Cerebellar nuclear complex (tissue), 1 donor: ENCODE results near the gene BBS2.

ENCODE experiments used
- DNase-seq, 2 experiments: peaks; one replicate each; lab custom pipeline; 2025; lab: John Stamatoyannopoulos, UW

BBS2 gene

DNA sequence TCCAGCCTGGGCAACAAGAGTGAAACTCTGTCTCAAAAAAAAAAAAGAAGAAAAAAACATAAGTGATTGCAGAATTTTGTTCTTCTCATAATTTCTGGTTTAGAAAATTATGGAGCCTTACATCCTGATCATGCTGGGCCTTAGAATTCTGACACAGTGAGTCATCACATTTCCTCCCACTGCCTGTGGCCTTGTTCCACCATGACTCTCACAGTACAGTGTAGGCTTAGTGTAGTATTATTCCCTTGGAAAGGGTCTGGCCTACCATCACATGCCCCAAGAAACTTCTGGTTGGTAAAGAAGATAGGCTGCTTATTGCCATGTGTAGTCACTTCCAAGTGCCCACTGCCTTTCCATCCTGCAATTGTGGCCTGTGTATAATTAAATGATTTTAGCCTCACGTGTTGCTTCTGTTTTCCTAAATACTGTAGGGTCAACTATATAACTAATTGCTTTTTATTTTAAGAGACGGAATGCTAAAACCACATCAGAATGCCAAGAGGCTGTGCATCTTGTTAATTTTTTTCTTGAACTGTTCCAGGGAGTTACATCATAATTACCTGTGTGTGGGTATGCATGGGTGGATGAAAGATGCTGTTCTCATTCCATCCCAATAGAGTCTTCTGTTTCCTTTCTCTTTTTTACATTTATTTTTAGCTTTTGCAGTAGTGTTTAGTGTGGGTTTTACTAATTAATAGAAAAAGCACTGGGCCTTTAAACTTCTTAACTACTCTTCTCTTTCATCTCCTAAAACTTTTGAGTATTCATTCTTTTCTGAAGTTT is 42.5 kb downstream of the BBS2 start:
- DNase-seq = no peak

GRCh38 chr16:56475201-56475600 is 44.6 kb downstream of the BBS2 start:
- no peak for DNase-seq

DNA sequence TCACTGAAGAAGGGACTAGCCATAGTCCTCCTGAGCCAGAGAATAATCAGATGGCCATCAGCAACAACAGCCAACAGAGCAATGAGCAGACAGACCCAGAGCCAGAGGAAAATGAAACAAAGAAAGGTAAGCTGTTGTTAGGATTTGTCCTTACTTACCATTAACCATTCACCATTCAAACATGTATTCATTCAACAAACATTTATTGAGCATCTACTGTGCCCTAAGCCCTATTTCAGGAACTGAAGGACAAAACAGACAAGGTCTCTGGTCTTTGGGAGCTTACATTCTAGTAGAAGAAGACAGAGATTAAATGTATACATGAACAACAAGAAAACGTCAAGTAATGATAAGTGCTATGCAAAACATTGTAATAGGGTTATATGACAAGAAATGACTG is 49.2 kb downstream of the BBS2 start:
- no peak for DNase-seq

- DNase-seq = no peak
Measured at GRCh38 chr16:56470232-56470631, 49.6 kb downstream of the BBS2 start.

DNA sequence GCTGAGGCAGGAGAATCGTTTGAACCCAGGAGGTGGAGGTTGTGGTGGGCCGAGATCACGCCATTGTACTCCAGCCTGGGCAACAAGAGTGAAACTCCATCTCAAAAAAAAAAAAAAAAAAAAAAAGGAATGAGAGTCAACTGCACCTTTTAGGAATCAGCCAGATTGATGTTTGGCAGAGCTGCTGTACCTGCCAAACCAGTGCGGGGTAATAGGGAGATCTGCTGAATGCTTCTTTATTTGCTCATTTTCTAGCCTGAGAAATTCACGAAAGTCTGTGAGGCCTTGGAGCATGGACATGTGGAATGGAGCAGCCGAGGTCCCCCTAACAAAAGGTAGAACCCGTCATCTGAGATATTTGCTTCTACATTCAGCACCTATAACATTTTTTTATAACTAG is 50.1 kb downstream of the BBS2 start:
- no peak for DNase-seq

GRCh38 chr16:56468800-56469199 is 51.0 kb downstream of the BBS2 start:
- DNase-seq = no peak

DNA sequence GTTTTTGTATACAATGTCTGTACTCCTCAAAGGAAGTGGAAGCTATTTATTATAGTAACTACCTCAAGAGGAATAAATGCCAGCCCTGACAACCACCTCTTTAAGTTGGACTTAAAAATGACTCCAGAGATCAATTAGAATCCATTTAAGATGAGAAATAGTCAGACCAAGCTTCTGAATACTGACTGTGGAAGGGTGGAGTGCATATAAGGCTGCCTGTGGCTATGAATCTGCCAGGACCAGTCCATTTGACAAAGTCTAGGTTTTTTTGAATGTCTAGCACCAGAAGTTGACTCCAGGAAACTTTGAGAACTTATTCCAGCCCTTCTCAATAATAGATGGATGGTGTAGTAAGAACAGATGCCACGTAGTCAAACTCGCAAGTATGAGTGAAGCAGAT is 53.5 kb downstream of the BBS2 start:
- no peak for DNase-seq

DNA sequence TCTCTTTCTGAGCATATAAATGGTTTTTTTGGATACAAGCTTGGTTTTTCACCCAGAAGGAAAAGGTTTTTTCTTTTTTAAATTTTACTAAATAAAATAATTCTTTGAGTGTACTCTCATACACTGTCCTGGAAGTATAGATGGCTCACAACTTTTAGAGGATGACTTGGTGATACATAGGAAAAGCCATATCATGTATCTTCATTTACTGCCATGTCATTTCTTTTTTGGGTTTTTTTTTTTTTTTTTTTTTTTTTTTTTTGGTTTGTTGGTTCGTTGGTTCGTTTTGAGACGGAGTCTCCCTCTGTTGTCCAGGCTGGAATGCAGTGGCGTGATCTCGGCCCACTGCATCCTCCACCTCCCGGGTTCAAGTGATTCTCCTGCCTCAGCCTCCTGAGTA is 56.7 kb downstream of the BBS2 start:
- DNase-seq = no peak

- DNase-seq = no peak
Measured at GRCh38 chr16:56462064-56462796, 57.6 kb downstream of the BBS2 start.

- DNase-seq = no peak
Measured at GRCh38 chr16:56460101-56460500, 59.7 kb downstream of the BBS2 start.

- DNase-seq = no peak
Measured at GRCh38 chr16:56457927-56458470, 61.8 kb downstream of the BBS2 start.

DNA sequence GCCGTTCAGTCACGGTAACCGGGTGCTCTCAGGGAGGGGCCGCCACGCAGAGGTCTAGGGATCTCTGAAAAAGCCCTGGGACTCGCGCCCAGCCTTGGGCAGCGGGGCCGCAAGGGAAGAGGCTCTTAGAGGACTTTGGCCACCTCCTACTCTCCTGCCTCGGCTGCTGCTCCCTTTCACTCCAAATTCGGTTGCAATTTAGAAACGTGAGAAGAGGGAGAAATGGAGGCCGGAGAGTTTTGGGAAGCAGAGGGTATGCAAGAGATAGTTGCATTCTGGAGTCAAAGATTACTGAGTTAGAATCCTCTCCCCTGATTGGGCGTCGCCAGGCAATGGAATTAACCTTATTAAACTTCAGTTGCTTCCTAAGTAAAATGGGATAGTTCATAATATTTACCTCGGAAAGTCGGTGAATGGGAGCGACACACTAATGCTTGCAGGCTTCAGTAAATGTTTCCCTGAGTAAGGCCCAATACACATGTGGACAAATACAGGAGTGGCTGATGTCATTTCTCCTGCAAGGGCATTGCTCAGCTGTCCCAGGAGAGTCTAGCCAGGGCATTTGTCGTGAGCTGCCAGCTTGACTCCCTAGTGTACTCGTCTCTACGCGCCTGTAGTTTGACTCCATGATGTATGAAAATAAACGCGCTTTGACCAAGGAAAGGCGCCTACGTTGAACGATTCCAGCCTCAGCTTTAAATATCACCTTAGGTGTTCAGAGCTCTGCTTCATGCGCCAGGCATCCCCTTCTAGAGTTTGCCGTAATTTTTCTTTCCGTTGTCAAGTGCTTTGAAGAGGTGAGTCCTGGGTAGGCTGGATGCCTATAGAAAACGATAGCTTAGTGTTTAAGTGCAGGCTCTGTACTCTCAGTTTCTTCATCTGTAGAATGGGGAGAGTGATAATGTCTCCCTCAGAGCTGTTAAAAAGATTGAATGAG is 67.8 kb downstream of the BBS2 start:
- DNase-seq = no peak

- peak; percentile 97 for DNase-seq
Measured at GRCh38 chr16:56450986-56451752, 68.7 kb downstream of the BBS2 start, which contains the start of the genes NUDT21 and OGFOD1. NUDT21 (minus strand) TSS chr16:56451332; CDS start chr16:56451202, 130 bp downstream. OGFOD1 (plus strand) TSS chr16:56451554; CDS start chr16:56451613, 59 bp downstream.

GRCh38 chr16:56450275-56450985 is 69.4 kb downstream of the BBS2 start:
- DNase-seq = no peak

DNA sequence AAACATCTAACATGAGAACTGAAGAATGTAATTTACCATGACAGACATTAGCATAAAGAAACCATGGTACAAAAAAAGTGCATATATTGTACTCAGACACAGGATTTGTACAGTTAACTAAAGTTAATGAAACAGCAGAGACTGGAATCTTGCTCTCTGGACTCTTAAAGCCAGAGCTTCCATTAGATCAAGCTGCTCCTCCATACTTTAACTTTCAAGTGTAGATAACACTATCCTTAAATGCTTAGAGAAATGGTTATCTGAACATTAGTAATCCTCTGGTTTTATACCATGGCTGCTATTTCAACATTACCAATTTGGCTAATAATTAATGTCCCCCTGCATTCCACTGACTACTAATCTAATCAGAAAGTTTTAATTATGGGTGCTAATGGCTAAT is 71.8 kb downstream of the BBS2 start:
- no peak for DNase-seq

DNA sequence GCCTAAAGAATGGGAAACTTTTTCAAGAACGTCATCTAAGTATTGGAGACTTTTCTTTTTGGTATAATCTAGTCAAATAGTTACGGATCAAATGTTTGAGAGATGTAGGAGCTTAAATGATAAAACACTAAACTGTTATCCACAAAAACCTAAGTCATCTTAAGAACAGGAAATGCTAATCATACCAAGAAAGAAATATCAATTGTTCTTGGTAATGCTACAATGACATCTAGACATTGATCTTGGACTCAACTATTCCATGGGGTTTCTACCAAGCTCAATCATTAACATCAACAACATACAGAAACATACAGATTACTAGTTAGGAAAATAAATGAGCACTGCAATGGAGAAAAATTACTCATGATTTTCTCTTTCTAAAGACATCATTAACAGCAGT is 72.5 kb downstream of the BBS2 start:
- no peak for DNase-seq

- no peak for DNase-seq
Measured at GRCh38 chr16:56438038-56438437, 81.8 kb downstream of the BBS2 start.

DNA sequence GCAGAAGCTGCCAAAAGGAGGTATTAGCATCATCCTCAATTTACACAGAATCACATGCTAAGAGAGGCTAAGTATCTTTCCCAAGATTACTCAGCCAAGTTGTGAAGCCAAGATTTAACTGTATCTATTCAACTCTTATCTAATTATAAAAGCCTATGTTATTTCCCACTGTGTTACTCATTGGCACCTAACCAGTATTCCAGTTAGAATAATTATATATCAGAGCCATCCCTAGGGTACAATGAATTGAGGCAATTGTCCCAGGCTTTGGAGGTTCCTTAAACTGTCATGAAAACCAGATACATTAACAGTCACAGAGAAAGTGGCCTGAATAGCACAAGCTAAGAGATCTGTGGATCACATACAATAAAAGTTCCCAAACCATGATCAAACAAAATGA is 83.6 kb downstream of the BBS2 start:
- no peak for DNase-seq
